K562 (cell line): Measurements from ENCODE around the gene FHIT. TPM values are rescaled to one million over a fixed set of nuclear protein-coding genes. Genes with fewer than 3 reads are reported as not detected.

Experiments used
- ATAC-seq: fragments of 200-7000 bp; cut with Tn5 transposase; 3 replicates; pipeline ENCODE4 v1.9.1; 2020; ENCODE audit warnings: moderate library complexity
- BruUV-seq: library from RNA; stranded (reverse); fragments of 400-500 nt; replicated peaks from 2 replicates; lab custom pipeline; 2021; lab: Mats Ljungman, UMichigan
- CTCF ChIA-PET: fragments of 300-600 bp; formaldehyde crosslinking; extraction: SDS; loops from one replicate; lab custom pipeline; 2021; ENCODE audit warnings: low intra/inter-chr PET ratio; lab: Yijun Ruan, JAX
- POLR2A ChIA-PET: fragments of 300-600, 350-650 bp; sonication (Branson Sonifier 250); formaldehyde crosslinking; extraction: SDS; loops from one replicate; lab custom pipeline; 2021; ENCODE audit warnings: antibody characterized with exemption, inconsistent platforms; lab: Yijun Ruan, JAX
- DNase-seq, 4 experiments: peaks; one replicate each; pipeline versions ENCODE4 v3.0.0 to v3.0.0-alpha.2; 2011 to 2018; ENCODE audit warnings: low spot score in 3 of 4, mixed read lengths in 3 of 4; ENCODE audit errors: extremely low read depth in 1 of 4
- FAIRE-seq: peaks from 2 replicates; lab custom pipeline; 2011; peaks lifted over from hg19 to GRCh38; lab: Jason Lieb, UNC
- H2AFZ ChIP-seq: 2 replicates; pipeline ENCODE4 v1.6.0; 2011; ENCODE audit warnings: low read depth, low read length, control low read depth, inconsistent platforms
- H3K27ac ChIP-seq: fragments of 200-600 bp; 3 replicates; pipeline ENCODE4 v1.8.0; 2011; ENCODE audit warnings: low read depth, mild to moderate bottlenecking, control low read depth, inconsistent platforms, low read length, moderate library complexity, mixed read lengths; ENCODE audit errors: extremely low read depth
- H3K27me3 ChIP-seq, 2 experiments: fragments of 300-600 bp in 1 of 2; 2 replicates in 1 of 2; 3 replicates in 1 of 2; pipeline versions ENCODE4 v1.6.0 to v1.8.0; 2011; ENCODE audit warnings: inconsistent platforms in 2 of 2, low read length in 2 of 2, mild to moderate bottlenecking in 1 of 2, mixed read lengths in 1 of 2, moderate library complexity in 1 of 2; ENCODE audit not compliant: control insufficient read depth in 2 of 2, insufficient read depth in 2 of 2
- H3K36me3 ChIP-seq: fragments of 300-600 bp; 3 replicates; pipeline ENCODE4 v1.8.0; 2011; ENCODE audit warnings: mild to moderate bottlenecking, low read length, inconsistent platforms; ENCODE audit not compliant: control insufficient read depth, insufficient read depth
- H3K4me1 ChIP-seq, 2 experiments: fragments of 200-600 bp in 1 of 2; replicated peaks in 1 of 2; 2 replicates in 1 of 2; 3 replicates in 1 of 2; pipeline versions ENCODE4 v1.5.1 to v1.8.0; 2011; ENCODE audit warnings: inconsistent platforms in 2 of 2, low read length in 2 of 2, mild to moderate bottlenecking in 1 of 2, mixed read lengths in 1 of 2, moderate library complexity in 1 of 2; ENCODE audit not compliant: control insufficient read depth in 2 of 2, insufficient read depth in 2 of 2
- H3K4me2 ChIP-seq: 2 replicates; pipeline ENCODE4 v1.6.1; 2011; ENCODE audit warnings: low read length, control low read depth, inconsistent platforms, mixed read lengths; ENCODE audit not compliant: insufficient read depth
- H3K4me3 ChIP-seq: fragments of 200-600 bp; sonication (generic), shearing (Covaris generic); 2 replicates; pipeline ENCODE4 v1.5.1; 2016; ENCODE audit warnings: control low read depth, inconsistent platforms
- H3K79me2 ChIP-seq: fragments of 200-600 bp; 3 replicates; pipeline ENCODE4 v1.8.0; 2011; ENCODE audit warnings: low read length, inconsistent platforms; ENCODE audit not compliant: control insufficient read depth, insufficient read depth
- H3K9ac ChIP-seq, 2 experiments: 2 replicates each; pipeline versions ENCODE4 v1.6.0 to v1.6.1; 2011; ENCODE audit warnings: low read depth in 2 of 2, low read length in 2 of 2, control low read depth in 1 of 2, inconsistent platforms in 1 of 2, mild to moderate bottlenecking in 1 of 2, mixed read lengths in 1 of 2; ENCODE audit not compliant: insufficient read depth in 1 of 2
- H3K9me1 ChIP-seq: one replicate; pipeline ENCODE4 v1.6.0; 2011; ENCODE audit warnings: inconsistent platforms, mild to moderate bottlenecking, low read length, moderate library complexity; ENCODE audit not compliant: control insufficient read depth, insufficient read depth
- H3K9me3 ChIP-seq: replicated peaks from 2 replicates; pipeline ENCODE4 v1.5.1; 2011; ENCODE audit warnings: low read depth, low read length, inconsistent platforms; ENCODE audit not compliant: control insufficient read depth, insufficient read depth
- H4K20me1 ChIP-seq: replicated peaks from 2 replicates; pipeline ENCODE4 v1.6.1; 2011; ENCODE audit warnings: low read length, inconsistent platforms, mixed read lengths; ENCODE audit not compliant: control insufficient read depth, insufficient read depth
- BRCA1 ChIP-seq, 2 experiments: fragments of 450-650 bp in 1 of 2; sonication (generic) in 1 of 2; formaldehyde crosslinking in 1 of 2; IDR thresholded peaks; 2 replicates each; pipeline versions ENCODE4 v1.5.0 to v1.6.1; 2017 to 2020; ENCODE audit warnings: mild to moderate bottlenecking in 1 of 2, missing genetic modification reagents in 1 of 2
- CBFA2T3 ChIP-seq: fragments of 450-650 bp; IDR thresholded peaks from 2 replicates; pipeline ENCODE4 v1.6.1; 2017
- GATAD2B ChIP-seq: fragments of 450-650 bp; IDR thresholded peaks from 2 replicates; pipeline ENCODE4 v1.6.1; 2017; ENCODE audit warnings: mild to moderate bottlenecking, borderline replicate concordance
- KAT7 ChIP-seq: sonication (generic); formaldehyde crosslinking; IDR thresholded peaks from 2 replicates; pipeline ENCODE4 v1.8.0; 2022; ENCODE audit warnings: missing genetic modification reagents, mild to moderate bottlenecking, borderline replicate concordance
- NCOA1 ChIP-seq: fragments of 450-650 bp; IDR thresholded peaks from 2 replicates; pipeline ENCODE4 v1.6.1; 2016; ENCODE audit warnings: low read depth
- RBM22 ChIP-seq: fragments of 200-400 bp; formaldehyde crosslinking; IDR thresholded peaks from 2 replicates; pipeline ENCODE4 v1.6.1; 2018; ENCODE audit warnings: low read length, low read depth; ENCODE audit not compliant: poor library complexity, severe bottlenecking
- TAL1 ChIP-seq: fragments of 450-650 bp; IDR thresholded peaks from 2 replicates; pipeline ENCODE4 v1.6.1; 2016; ENCODE audit warnings: mild to moderate bottlenecking
- TCF7 ChIP-seq: sonication (generic); IDR thresholded peaks from 2 replicates; pipeline ENCODE4 v1.6.1; 2016; ENCODE audit warnings: antibody characterized with exemption, borderline replicate concordance
- ZNF23 ChIP-seq: fragments of 250-450 bp; sonication (Bioruptor Pico); IDR thresholded peaks from 2 replicates; pipeline ENCODE4 v1.4.0; 2020; ENCODE audit warnings: mild to moderate bottlenecking
- ZNF785 ChIP-seq: fragments of 250-450 bp; sonication (Bioruptor Pico); IDR thresholded peaks from 2 replicates; pipeline ENCODE4 v1.4.0; 2020; ENCODE audit warnings: mild to moderate bottlenecking
- ZSCAN32 ChIP-seq: fragments of 450-650 bp; formaldehyde crosslinking; IDR thresholded peaks from 2 replicates; pipeline ENCODE4 v1.4.0; 2020; ENCODE audit warnings: mild to moderate bottlenecking, moderate library complexity
- WGBS: fragments of 100-300 bp; shearing (Covaris generic); methylation state at CpG from one replicate; pipeline ENCODE4 v1.1.6; 2016; ENCODE audit warnings: low coverage, mixed read lengths; ENCODE audit not compliant: insufficient coverage; ENCODE audit errors: missing lambda C conversion rate; 5-methylcytosine and 5-hydroxymethylcytosine counted together
- in situ Hi-C: fragments of 300-500 bp; cut with MboI; formaldehyde crosslinking; loops from 4 replicates; pipeline ENCODE4 v1.15.0; 2018; ENCODE audit warnings: inconsistent platforms, mixed read lengths
- intact Hi-C: fragments of 100-400 bp; cut with micrococcal nuclease; formaldehyde crosslinking; loops from 2 replicates; pipeline ENCODE4 v1.14.2; 2022
- polyA plus RNA-seq, 8 experiments: library from polyadenylated mRNA; depleted of rRNA in 4 of 8; stranded (reverse) in 5 of 8; unstranded in 3 of 8; fragments of >200 nt; fragmentation: Nextera tagmentation in 2 of 8; fragmentation: Illumina TruSeq in 1 of 8; extraction: Ambion mirVana in 2 of 8; extraction: Trizol in 1 of 8; gene quantifications; 2 replicates each; pipeline versions ENCODE4 v1.2.1 to v1.2.3, GENCODE V29; 2011 to 2014; ENCODE audit warnings: inconsistent platforms in 1 of 8, missing spikeins in 1 of 8
- total RNA-seq, 7 experiments: library from RNA; depleted of rRNA in 6 of 7; stranded (reverse); fragments of >200 nt in 6 of 7; fragmentation: Illumina TruSeq in 2 of 7; extraction: Trizol in 2 of 7; gene quantifications; 2 replicates each; pipeline versions ENCODE4 v1.2.1 to v1.2.3, GENCODE V29; 2011 to 2021; ENCODE audit warnings: low replicate concordance in 1 of 7
- TF ChIP-seq, protein P1 (sequence below): sonication (generic); formaldehyde crosslinking; IDR thresholded peaks from 2 replicates; pipeline ENCODE4 v1.8.0; 2022; ENCODE audit warnings: mild to moderate bottlenecking, missing genetic modification reagents
- TF ChIP-seq, protein P2 (sequence below): fragments of 200-800 bp; sonication (Bioruptor generic); IDR thresholded peaks from 2 replicates; pipeline ENCODE4 v1.6.1; 2016; ENCODE audit warnings: missing genetic modification characterization, missing compliant biosample characterization
- TF ChIP-seq, protein P3 (sequence below): fragments of 250-450 bp; sonication (Bioruptor Pico); IDR thresholded peaks from 2 replicates; pipeline ENCODE4 v1.4.0; 2020; ENCODE audit warnings: mild to moderate bottlenecking, moderate library complexity, borderline replicate concordance

The FHIT gene
- total and polyA plus RNA-seq, 9 of the 15 experiments (the other 6 are each of a cell fraction or from before 2014, with no cell fraction given) = 1.7 to 9.1 (median 4.3) TPM

DNA sequence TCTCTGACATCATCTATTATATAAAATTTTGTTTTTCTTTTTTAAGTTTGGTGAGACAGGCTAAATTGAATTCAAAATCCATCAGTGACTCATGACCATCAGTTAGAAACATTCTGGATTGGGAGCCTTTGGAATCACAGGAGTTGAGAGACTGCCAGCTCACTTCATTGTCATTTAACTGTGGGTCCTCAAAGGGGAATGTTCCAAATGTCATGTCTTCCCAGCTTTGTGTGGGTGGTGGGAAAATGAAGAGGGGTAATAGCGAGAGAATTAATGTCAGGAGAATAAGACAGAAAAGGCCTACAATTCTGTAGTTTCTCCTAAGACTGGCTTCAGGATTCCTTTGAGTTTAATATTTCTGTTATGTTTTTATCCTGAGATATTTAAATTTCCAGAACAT is 1051.9 kb downstream of the FHIT start (continued):
- TF ChIP-seq TCF7 (no peak), BRCA1 (IDR thresholded peaks at IDR 0.05) (no peak), BRCA1 (CRISPR knock-in tag; IDR thresholded peaks at IDR 0.05) (no peak), GATAD2B (no peak), KAT7 (CRISPR knock-in tag) (no peak), ZSCAN32 (CRISPR knock-in tag) (no peak), TAL1 (no peak)
- TF ChIP-seq, protein P1, sequence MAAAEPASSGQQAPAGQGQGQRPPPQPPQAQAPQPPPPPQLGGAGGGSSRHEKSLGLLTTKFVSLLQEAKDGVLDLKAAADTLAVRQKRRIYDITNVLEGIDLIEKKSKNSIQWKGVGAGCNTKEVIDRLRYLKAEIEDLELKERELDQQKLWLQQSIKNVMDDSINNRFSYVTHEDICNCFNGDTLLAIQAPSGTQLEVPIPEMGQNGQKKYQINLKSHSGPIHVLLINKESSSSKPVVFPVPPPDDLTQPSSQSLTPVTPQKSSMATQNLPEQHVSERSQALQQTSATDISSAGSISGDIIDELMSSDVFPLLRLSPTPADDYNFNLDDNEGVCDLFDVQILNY = no peak

DNA sequence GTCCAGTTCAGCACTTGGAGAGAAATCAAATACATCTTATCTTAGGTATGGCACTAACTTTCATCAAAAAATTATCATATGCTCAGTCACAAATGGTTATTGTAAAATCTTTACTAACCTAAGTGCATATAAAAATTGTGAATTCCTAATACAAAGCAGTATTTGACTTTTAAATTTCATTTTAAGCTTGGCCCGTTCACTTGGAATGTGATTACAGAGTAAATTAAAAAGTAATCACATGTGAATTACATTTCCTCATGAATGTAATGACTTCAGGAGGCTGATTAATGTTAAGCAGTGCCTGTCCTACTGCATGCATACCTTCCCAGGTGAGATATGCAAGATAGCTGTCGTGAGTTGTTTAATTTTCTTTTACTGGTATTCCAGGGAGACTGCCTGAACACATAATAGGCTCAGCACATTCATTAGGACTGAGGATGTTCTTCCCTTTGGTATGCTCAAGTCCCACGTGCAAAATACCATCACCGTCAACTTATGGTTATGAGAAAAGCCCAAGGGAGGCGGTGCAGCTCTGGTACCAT is 1053.0 kb downstream of the FHIT start:
- no peak overlapping the region for H2AFZ ChIP-seq
- no peaks in the 10 kb centered on the region for H3K9me1 ChIP-seq
- no peaks in the 10 kb centered on the region for H3K79me2 ChIP-seq
- 65% methylated on average over 5 of the region's 5 CpGs for WGBS
- ATAC-seq (no peak), DNase-seq (no peak), FAIRE-seq (no peak)
- H3K4me3 ChIP-seq = no peak overlapping the region
- no peak overlapping the region for H3K9ac ChIP-seq
- no peaks in the 10 kb centered on the region for H3K9me3 ChIP-seq
- no peak overlapping the region for H3K4me2 ChIP-seq
- no peaks in the 10 kb centered on the region for H4K20me1 ChIP-seq
- POLR2A ChIA-PET = no interaction called here
- no TSS peak for BruUV-seq
- H3K27me3 ChIP-seq = no peaks in the 10 kb centered on the region
- intact Hi-C loops = no loop called here
- in situ Hi-C loops = no loop called here
- no peaks in the 10 kb centered on the region for H3K4me1 ChIP-seq
- no peaks in the 10 kb centered on the region for H3K36me3 ChIP-seq
- H3K27ac ChIP-seq = no peak overlapping the region
- CTCF ChIA-PET = no interaction called here
- TF ChIP-seq NCOA1 (no peak), ZNF785 (no peak), ZNF23 (no peak), CBFA2T3 (no peak), RBM22 (no peak)
- TF ChIP-seq, protein P2, sequence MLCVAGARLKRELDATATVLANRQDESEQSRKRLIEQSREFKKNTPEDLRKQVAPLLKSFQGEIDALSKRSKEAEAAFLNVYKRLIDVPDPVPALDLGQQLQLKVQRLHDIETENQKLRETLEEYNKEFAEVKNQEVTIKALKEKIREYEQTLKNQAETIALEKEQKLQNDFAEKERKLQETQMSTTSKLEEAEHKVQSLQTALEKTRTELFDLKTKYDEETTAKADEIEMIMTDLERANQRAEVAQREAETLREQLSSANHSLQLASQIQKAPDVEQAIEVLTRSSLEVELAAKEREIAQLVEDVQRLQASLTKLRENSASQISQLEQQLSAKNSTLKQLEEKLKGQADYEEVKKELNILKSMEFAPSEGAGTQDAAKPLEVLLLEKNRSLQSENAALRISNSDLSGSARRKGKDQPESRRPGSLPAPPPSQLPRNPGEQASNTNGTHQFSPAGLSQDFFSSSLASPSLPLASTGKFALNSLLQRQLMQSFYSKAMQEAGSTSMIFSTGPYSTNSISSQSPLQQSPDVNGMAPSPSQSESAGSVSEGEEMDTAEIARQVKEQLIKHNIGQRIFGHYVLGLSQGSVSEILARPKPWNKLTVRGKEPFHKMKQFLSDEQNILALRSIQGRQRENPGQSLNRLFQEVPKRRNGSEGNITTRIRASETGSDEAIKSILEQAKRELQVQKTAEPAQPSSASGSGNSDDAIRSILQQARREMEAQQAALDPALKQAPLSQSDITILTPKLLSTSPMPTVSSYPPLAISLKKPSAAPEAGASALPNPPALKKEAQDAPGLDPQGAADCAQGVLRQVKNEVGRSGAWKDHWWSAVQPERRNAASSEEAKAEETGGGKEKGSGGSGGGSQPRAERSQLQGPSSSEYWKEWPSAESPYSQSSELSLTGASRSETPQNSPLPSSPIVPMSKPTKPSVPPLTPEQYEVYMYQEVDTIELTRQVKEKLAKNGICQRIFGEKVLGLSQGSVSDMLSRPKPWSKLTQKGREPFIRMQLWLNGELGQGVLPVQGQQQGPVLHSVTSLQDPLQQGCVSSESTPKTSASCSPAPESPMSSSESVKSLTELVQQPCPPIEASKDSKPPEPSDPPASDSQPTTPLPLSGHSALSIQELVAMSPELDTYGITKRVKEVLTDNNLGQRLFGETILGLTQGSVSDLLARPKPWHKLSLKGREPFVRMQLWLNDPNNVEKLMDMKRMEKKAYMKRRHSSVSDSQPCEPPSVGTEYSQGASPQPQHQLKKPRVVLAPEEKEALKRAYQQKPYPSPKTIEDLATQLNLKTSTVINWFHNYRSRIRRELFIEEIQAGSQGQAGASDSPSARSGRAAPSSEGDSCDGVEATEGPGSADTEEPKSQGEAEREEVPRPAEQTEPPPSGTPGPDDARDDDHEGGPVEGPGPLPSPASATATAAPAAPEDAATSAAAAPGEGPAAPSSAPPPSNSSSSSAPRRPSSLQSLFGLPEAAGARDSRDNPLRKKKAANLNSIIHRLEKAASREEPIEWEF (CRISPR knock-in tag) = no peak
- TF ChIP-seq, protein P3, sequence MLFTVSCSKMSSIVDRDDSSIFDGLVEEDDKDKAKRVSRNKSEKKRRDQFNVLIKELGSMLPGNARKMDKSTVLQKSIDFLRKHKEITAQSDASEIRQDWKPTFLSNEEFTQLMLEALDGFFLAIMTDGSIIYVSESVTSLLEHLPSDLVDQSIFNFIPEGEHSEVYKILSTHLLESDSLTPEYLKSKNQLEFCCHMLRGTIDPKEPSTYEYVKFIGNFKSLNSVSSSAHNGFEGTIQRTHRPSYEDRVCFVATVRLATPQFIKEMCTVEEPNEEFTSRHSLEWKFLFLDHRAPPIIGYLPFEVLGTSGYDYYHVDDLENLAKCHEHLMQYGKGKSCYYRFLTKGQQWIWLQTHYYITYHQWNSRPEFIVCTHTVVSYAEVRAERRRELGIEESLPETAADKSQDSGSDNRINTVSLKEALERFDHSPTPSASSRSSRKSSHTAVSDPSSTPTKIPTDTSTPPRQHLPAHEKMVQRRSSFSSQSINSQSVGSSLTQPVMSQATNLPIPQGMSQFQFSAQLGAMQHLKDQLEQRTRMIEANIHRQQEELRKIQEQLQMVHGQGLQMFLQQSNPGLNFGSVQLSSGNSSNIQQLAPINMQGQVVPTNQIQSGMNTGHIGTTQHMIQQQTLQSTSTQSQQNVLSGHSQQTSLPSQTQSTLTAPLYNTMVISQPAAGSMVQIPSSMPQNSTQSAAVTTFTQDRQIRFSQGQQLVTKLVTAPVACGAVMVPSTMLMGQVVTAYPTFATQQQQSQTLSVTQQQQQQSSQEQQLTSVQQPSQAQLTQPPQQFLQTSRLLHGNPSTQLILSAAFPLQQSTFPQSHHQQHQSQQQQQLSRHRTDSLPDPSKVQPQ (CRISPR knock-in tag) = no peak
